A673 (cell line): ENCODE measurements around the gene LIN9. TPM values are rescaled to one million over a fixed set of nuclear protein-coding genes. Genes with fewer than 3 reads are reported as not detected.

Experiments used
- BruUV-seq: library from RNA; stranded (reverse); fragments of 400-500 nt; replicated peaks from 2 replicates; lab custom pipeline; 2021; lab: Mats Ljungman, UMichigan
- CTCF ChIA-PET: fragments of 300-600 bp; sonication (Branson Sonifier 250); formaldehyde crosslinking; loops from one replicate; lab custom pipeline; 2022; ENCODE audit warnings: antibody characterized with exemption; lab: Charles Lee
- POLR2A ChIA-PET: fragments of 300-600 bp; sonication (Branson Sonifier 250); formaldehyde crosslinking; loops from one replicate; lab custom pipeline; 2022; ENCODE audit warnings: antibody characterized with exemption; ENCODE audit not compliant: low non-redundant PET; lab: Charles Lee
- DNase-seq: peaks from one replicate; pipeline ENCODE4 v3.0.0-alpha.2; 2015; ENCODE audit warnings: low spot score
- H3K27ac ChIP-seq: fragments of 200-600 bp; sonication (generic); 2 replicates; pipeline ENCODE4 v1.5.1; 2016; ENCODE audit warnings: mixed run types, low read depth, mild to moderate bottlenecking, mixed read lengths, antibody characterized with exemption, low read length; ENCODE audit not compliant: poor library complexity, severe bottlenecking
- H3K27me3 ChIP-seq: fragments of 200-600 bp; sonication (generic); replicated peaks from 2 replicates; pipeline ENCODE4 v1.6.1; 2017; ENCODE audit warnings: mixed run types, low read depth, mild to moderate bottlenecking, mixed read lengths, antibody characterized with exemption, low read length; ENCODE audit not compliant: insufficient read depth, poor library complexity
- H3K36me3 ChIP-seq: fragments of 200-600 bp; sonication (generic); 2 replicates; pipeline ENCODE4 v1.6.1; 2016; ENCODE audit warnings: mixed run types, mild to moderate bottlenecking, mixed read lengths, antibody characterized with exemption, low read length; ENCODE audit not compliant: insufficient read depth, poor library complexity, severe bottlenecking
- H3K4me1 ChIP-seq: fragments of 200-600 bp; sonication (generic); 2 replicates; pipeline ENCODE4 v1.6.1; 2017; ENCODE audit warnings: mixed run types, mild to moderate bottlenecking, mixed read lengths, antibody characterized with exemption, low read length; ENCODE audit not compliant: insufficient read depth, poor library complexity, severe bottlenecking
- H3K4me3 ChIP-seq: fragments of 200-600 bp; sonication (generic); 2 replicates; pipeline ENCODE4 v1.5.1; 2016; ENCODE audit warnings: low read depth, mixed run types, mild to moderate bottlenecking, mixed read lengths, low read length; ENCODE audit not compliant: poor library complexity, severe bottlenecking
- H3K9me3 ChIP-seq: fragments of 200-600 bp; sonication (generic); 2 replicates; pipeline ENCODE4 v1.6.1; 2016; ENCODE audit warnings: mixed run types, low read depth, mild to moderate bottlenecking, mixed read lengths, antibody characterized with exemption, low read length; ENCODE audit not compliant: poor library complexity, severe bottlenecking
- CTCF ChIP-seq: fragments of 300-800, 200-600 bp; sonication (generic); conservative IDR thresholded peaks from 2 replicates; pipeline ENCODE4 v1.5.1; 2017; ENCODE audit warnings: low read depth, mild to moderate bottlenecking, antibody characterized with exemption, low read length, moderate library complexity, mixed read lengths
- EZH2 ChIP-seq: fragments of 200-600 bp; sonication (generic); IDR thresholded peaks from 2 replicates; pipeline ENCODE4 v1.6.1; 2017; ENCODE audit warnings: borderline replicate concordance, low read depth, mild to moderate bottlenecking, mixed read lengths, antibody characterized with exemption, low read length; ENCODE audit not compliant: poor library complexity, severe bottlenecking
- intact Hi-C: fragments of 100-400 bp; cut with micrococcal nuclease; formaldehyde crosslinking; loops from one replicate; pipeline ENCODE4 v1.10.0; 2022; ENCODE audit not compliant: unreplicated experiment
- total RNA-seq: library from RNA; stranded (reverse); gene quantifications from 2 replicates; pipeline ENCODE4 v1.2.3, GENCODE V29; 2021

LIN9 gene
- total RNA-seq, 1 experiment from 2014 or later = 20.7 TPM

- intact Hi-C loops = no loop called here
- BruUV-seq = no TSS peak
- no peaks in the 10 kb centered on the region for H3K4me1 ChIP-seq
- TF ChIP-seq EZH2 = no peak
- H3K27ac ChIP-seq = no peak overlapping the region
- H3K9me3 ChIP-seq = no peaks in the 10 kb centered on the region
- ChIA-PET POLR2A (no interaction called here), CTCF (interaction anchor here (1.5 kb wide), 1 partner anchor 46 kb away, joined by 4 read pairs; no protein-coding TSS in a partner anchor)
- no peak for DNase-seq
- H3K4me3 ChIP-seq = no peak overlapping the region
- no peaks in the 10 kb centered on the region for H3K27me3 ChIP-seq
- H3K36me3 ChIP-seq = peaks cover 43% of the 10 kb centered on the region
These were observed 21.4 kb downstream of the LIN9 start for GRCh38 chr1:226287587-226287986.

- Histone ChIP-seq H3K4me1 (no peaks in the 10 kb centered on the region), H3K27ac (no peak overlapping the region), H3K4me3 (no peak overlapping the region), H3K36me3 (peaks cover 30% of the 10 kb centered on the region), H3K9me3 (no peaks in the 10 kb centered on the region), H3K27me3 (no peaks in the 10 kb centered on the region)
- POLR2A ChIA-PET = no interaction called here
- intact Hi-C loops = no loop called here
- BruUV-seq = no TSS peak
- CTCF ChIA-PET = no interaction called here
- no peak for TF ChIP-seq CTCF
- TF ChIP-seq EZH2 = no peak
- no peak for DNase-seq
These were observed 27.9 kb downstream of the LIN9 start for GRCh38 chr1:226281058-226281457.

GRCh38 chr1:226279498-226279897 lies 29.5 kb downstream of the LIN9 start:
- Histone ChIP-seq H3K27me3 (no peaks in the 10 kb centered on the region), H3K4me3 (no peak overlapping the region), H3K27ac (no peak overlapping the region), H3K36me3 (peaks cover 21% of the 10 kb centered on the region), H3K9me3 (no peaks in the 10 kb centered on the region), H3K4me1 (no peaks in the 10 kb centered on the region)
- POLR2A ChIA-PET = no interaction called here
- CTCF ChIA-PET = no interaction called here
- BruUV-seq = no TSS peak
- no peak for DNase-seq
- intact Hi-C loops = no loop called here
- no peak for TF ChIP-seq EZH2
- TF ChIP-seq CTCF = no peak

- intact Hi-C loops = no loop called here
- BruUV-seq = no TSS peak
- no peak for TF ChIP-seq CTCF
- TF ChIP-seq EZH2 = no peak
- no peaks in the 10 kb centered on the region for H3K27me3 ChIP-seq
- H3K4me1 ChIP-seq = no peaks in the 10 kb centered on the region
- DNase-seq = no peak
- POLR2A ChIA-PET = no interaction called here
- H3K27ac ChIP-seq = no peak overlapping the region
- no peaks in the 10 kb centered on the region for H3K9me3 ChIP-seq
- CTCF ChIA-PET = no interaction called here
- peaks cover 24% of the 10 kb centered on the region for H3K36me3 ChIP-seq
- no peak overlapping the region for H3K4me3 ChIP-seq
These were observed 31.1 kb downstream of the LIN9 start for GRCh38 chr1:226277897-226278296.
